GM12875 (cell line): Measurements from ENCODE around the gene DDX20.

Source experiments
- H3K4me3 ChIP-seq: one replicate; pipeline ENCODE4 v1.5.1; 2011; ENCODE audit warnings: low read depth, low read length, control low read depth
- CTCF ChIP-seq: IDR thresholded peaks from 2 replicates; pipeline ENCODE4 v1.5.1; 2011; ENCODE audit warnings: low read depth, mild to moderate bottlenecking, control low read depth, inconsistent platforms, low read length, moderate library complexity, borderline replicate concordance; ENCODE audit not compliant: insufficient read depth

The DDX20 gene

GRCh38 chr1:111812306-111812705 lies 56.6 kb downstream of the DDX20 start:
- TF ChIP-seq CTCF = no peak
- H3K4me3 ChIP-seq = no peak overlapping the region

- no peak overlapping the region for H3K4me3 ChIP-seq
- no peak for TF ChIP-seq CTCF
Measured at GRCh38 chr1:111813440-111814304, 58.0 kb downstream of the DDX20 start.

GRCh38 chr1:111814305-111814628 lies 58.6 kb downstream of the DDX20 start:
- TF ChIP-seq CTCF = no peak
- no peak overlapping the region for H3K4me3 ChIP-seq

- TF ChIP-seq CTCF = no peak
- H3K4me3 ChIP-seq = no peak overlapping the region
Measured at GRCh38 chr1:111814642-111815041, 58.9 kb downstream of the DDX20 start.
